MM.1S (cell line): ENCODE measurements around the gene DCAF11.

ENCODE experiments used
- EZH2 ChIP-seq: fragments of 300-600 bp; sonication (generic); optimal IDR thresholded peaks from 2 replicates; pipeline ENCODE3; 2017; ENCODE audit warnings: low read depth, mild to moderate bottlenecking, antibody characterized with exemption, low read length, mixed read lengths
- EZH2phosphoT487 ChIP-seq: fragments of 300-600 bp; sonication (generic); IDR thresholded peaks from 2 replicates; pipeline ENCODE4 v1.6.1; 2018; ENCODE audit warnings: antibody characterized with exemption, low read length
- TF ChIP-seq, protein P1 (sequence below): fragments of 300-600 bp; sonication (generic); IDR thresholded peaks from 2 replicates; pipeline ENCODE4 v1.5.1; 2016; ENCODE audit warnings: antibody characterized with exemption, low read length, mixed read lengths

- TF ChIP-seq, protein P1, sequence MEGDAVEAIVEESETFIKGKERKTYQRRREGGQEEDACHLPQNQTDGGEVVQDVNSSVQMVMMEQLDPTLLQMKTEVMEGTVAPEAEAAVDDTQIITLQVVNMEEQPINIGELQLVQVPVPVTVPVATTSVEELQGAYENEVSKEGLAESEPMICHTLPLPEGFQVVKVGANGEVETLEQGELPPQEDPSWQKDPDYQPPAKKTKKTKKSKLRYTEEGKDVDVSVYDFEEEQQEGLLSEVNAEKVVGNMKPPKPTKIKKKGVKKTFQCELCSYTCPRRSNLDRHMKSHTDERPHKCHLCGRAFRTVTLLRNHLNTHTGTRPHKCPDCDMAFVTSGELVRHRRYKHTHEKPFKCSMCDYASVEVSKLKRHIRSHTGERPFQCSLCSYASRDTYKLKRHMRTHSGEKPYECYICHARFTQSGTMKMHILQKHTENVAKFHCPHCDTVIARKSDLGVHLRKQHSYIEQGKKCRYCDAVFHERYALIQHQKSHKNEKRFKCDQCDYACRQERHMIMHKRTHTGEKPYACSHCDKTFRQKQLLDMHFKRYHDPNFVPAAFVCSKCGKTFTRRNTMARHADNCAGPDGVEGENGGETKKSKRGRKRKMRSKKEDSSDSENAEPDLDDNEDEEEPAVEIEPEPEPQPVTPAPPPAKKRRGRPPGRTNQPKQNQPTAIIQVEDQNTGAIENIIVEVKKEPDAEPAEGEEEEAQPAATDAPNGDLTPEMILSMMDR: no peak
- TF ChIP-seq EZH2phosphoT487 (no peak), EZH2 (no peak)
Observed at GRCh38 chr14:24068711-24069410, 45.7 kb upstream of the DCAF11 start.
